ENCODE results near the gene CALCOCO1.

Gene CALCOCO1

GRCh38 chr12:53659571-53659981 is 67.7 kb downstream of the CALCOCO1 start:
- DNase-seq (ENCODE audit: low read depth) = no peak

- DNase-seq (ENCODE audit: low read depth) = no peak
Observed at GRCh38 chr12:53659011-53659551, 68.2 kb downstream of the CALCOCO1 start.

Data from non-pigmented ciliary epithelial cell (primary cell).